ENCODE results near the gene SDCBP2. TPM values are rescaled to one million over a fixed set of nuclear protein-coding genes. Genes with fewer than 3 reads are reported as not detected.

The SDCBP2 gene
- total and polyA plus RNA-seq, 2 donors (not counting 1 experiment from before 2014, with no cell fraction given): 1.2 to 1.3 TPM

DNA sequence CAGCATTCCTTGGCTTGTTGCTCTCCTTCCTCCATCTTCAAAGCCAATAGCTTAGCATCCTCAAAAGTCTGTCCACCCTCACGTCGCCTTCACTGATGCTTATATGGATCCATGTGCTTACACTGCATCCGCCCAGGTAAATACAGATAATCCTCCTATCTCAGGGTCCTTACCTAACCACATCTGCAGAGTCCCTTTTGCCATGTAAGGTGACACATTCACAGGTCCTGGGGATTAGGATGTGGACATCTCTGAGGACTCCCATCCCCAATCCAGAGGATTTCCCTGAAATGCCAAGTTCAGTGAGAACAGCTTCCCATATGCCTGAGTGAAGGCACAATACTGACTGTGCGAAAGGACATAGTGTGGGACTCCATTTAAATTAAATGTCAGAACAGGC is 38.5 kb upstream of the SDCBP2 start:
- Histone ChIP-seq H3K79me2 (ENCODE audit: control insufficient read depth, insufficient read depth, low read length) (peaks cover 27% of the 10 kb centered on the region), H3K9me3 (ENCODE audit: control extremely low read depth in 1 of 3, control insufficient read depth in 2 of 3, insufficient read depth in 1 of 3, low read length in 2 of 3) (no peaks in the 10 kb centered on the region), H3K27me3 (replicated peaks in 1 of 4; ENCODE audit: control extremely low read depth in 1 of 4, control insufficient read depth in 3 of 4, insufficient read depth in 4 of 4, low read length in 3 of 4) (no peaks in the 10 kb centered on the region), H4K20me1 (ENCODE audit: control insufficient read depth, insufficient read depth, low read length, poor library complexity, severe bottlenecking) (peaks cover 47% of the 10 kb centered on the region), H3K4me2 (replicated peaks; ENCODE audit: low read depth, low read length, poor library complexity, severe bottlenecking) (no peak overlapping the region), H3K36me3 (replicated peaks in 1 of 2; ENCODE audit: control extremely low read depth in 1 of 2, control insufficient read depth in 1 of 2, extremely low read depth in 1 of 2, insufficient read depth in 2 of 2, low read length in 1 of 2) (peaks cover 2 to 45% of the 10 kb centered on the region in 2 experiments), H3K4me3 (ENCODE audit: control extremely low read depth in 1 of 5, extremely low read depth in 1 of 5, insufficient read depth in 1 of 5, low read depth in 2 of 5, low read length in 4 of 5) (no peak overlapping the region), H3K4me1 (ENCODE audit: control insufficient read depth in 2 of 2, insufficient read depth in 2 of 2, low read length in 2 of 2) (peaks cover 4 to 5% of the 10 kb centered on the region in 2 donors), H2AFZ (ENCODE audit: insufficient read depth, low read depth, low read length, poor library complexity, severe bottlenecking) (no peak overlapping the region), H3K9ac (ENCODE audit: low read length) (no peak overlapping the region), H3K27ac (ENCODE audit: low read length in 2 of 2) (no peak overlapping the region)
- ATAC-seq (ENCODE audit: low read depth) (no peak), DNase-seq (no peak)
- Mint-ChIP-seq H3K27ac (no peak overlapping the region), H3K9me3 (ENCODE audit: insufficient read depth) (no peaks in the 10 kb centered on the region), H3K4me1 (peaks cover 21% of the 10 kb centered on the region), H3K4me3 (no peak overlapping the region), H3K27me3 (no peaks in the 10 kb centered on the region)
- POLR2A ChIA-PET: no interaction called here
- intact Hi-C loops (cut with micrococcal nuclease): no loop called here
- TF ChIP-seq CTCF (IDR thresholded peaks at IDR 0.05) (no peak), EZH2 (IDR thresholded peaks at IDR 0.05; ENCODE audit: borderline replicate concordance, insufficient read depth, low read depth, low read length, poor library complexity, severe bottlenecking) (no peak)
- WGBS (ENCODE audit: insufficient coverage): no CpG with 5 or more reads among the region's 4 CpGs
- CTCF ChIA-PET: no interaction called here

DNA sequence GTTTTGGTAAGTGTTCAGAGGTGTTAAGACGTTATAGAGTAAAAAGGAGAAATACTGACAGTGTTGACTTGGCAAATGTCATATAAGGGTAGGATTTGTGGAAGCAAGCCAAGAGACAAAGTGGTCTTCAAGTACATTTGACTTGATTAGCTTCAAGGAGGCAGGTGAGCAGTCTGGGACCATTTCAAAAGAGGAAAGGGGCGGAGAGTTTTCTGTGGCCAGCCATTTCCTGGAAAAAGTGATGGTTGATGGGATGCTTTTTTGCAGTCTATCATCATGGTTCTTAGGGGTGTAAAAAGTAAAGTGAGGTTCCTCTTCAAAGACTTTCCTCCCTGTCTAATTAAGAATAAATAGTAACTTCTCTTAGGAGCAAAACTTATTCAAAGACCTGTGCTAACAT is 35.2 kb upstream of the SDCBP2 start:
- no peak overlapping the region for H3K4me2 ChIP-seq (replicated peaks; ENCODE audit: low read depth, low read length, poor library complexity, severe bottlenecking)
- ChIA-PET POLR2A (no interaction called here), CTCF (no interaction called here)
- H3K27me3 ChIP-seq (replicated peaks in 1 of 4; ENCODE audit: control extremely low read depth in 1 of 4, control insufficient read depth in 3 of 4, insufficient read depth in 4 of 4, low read length in 3 of 4): no peaks in the 10 kb centered on the region
- H3K27ac ChIP-seq (ENCODE audit: low read length in 2 of 2): no peak overlapping the region
- no peak overlapping the region for H2AFZ ChIP-seq (ENCODE audit: insufficient read depth, low read depth, low read length, poor library complexity, severe bottlenecking)
- H3K9ac ChIP-seq (ENCODE audit: low read length): no peak overlapping the region
- peaks cover 23% of the 10 kb centered on the region for H4K20me1 ChIP-seq (ENCODE audit: control insufficient read depth, insufficient read depth, low read length, poor library complexity, severe bottlenecking)
- H3K4me3 ChIP-seq (ENCODE audit: control extremely low read depth in 1 of 5, extremely low read depth in 1 of 5, insufficient read depth in 1 of 5, low read depth in 2 of 5, low read length in 4 of 5): no peak overlapping the region
- H3K9me3 ChIP-seq (ENCODE audit: control extremely low read depth in 1 of 3, control insufficient read depth in 2 of 3, insufficient read depth in 1 of 3, low read length in 2 of 3): no peaks in the 10 kb centered on the region
- Mint-ChIP-seq H3K9me3 (ENCODE audit: insufficient read depth) (no peaks in the 10 kb centered on the region), H3K4me1 (peaks cover 21% of the 10 kb centered on the region), H3K27ac (peak overlapping the region; percentile 22), H3K27me3 (no peaks in the 10 kb centered on the region), H3K4me3 (no peak overlapping the region)
- TF ChIP-seq CTCF (IDR thresholded peaks at IDR 0.05) (no peak), EZH2 (IDR thresholded peaks at IDR 0.05; ENCODE audit: borderline replicate concordance, insufficient read depth, low read depth, low read length, poor library complexity, severe bottlenecking) (no peak)
- DNase-seq (no peak), ATAC-seq (ENCODE audit: low read depth) (no peak)
- H3K79me2 ChIP-seq (ENCODE audit: control insufficient read depth, insufficient read depth, low read length): peaks cover 9% of the 10 kb centered on the region
- 48% methylated on average over 2 of the region's 2 CpGs for WGBS (ENCODE audit: insufficient coverage)
- H3K4me1 ChIP-seq (ENCODE audit: control insufficient read depth in 2 of 2, insufficient read depth in 2 of 2, low read length in 2 of 2): peaks cover 4 to 5% of the 10 kb centered on the region in 2 donors
- H3K36me3 ChIP-seq (replicated peaks in 1 of 2; ENCODE audit: control extremely low read depth in 1 of 2, control insufficient read depth in 1 of 2, extremely low read depth in 1 of 2, insufficient read depth in 2 of 2, low read length in 1 of 2): peaks cover 8 to 29% of the 10 kb centered on the region in 2 experiments
- intact Hi-C loops (cut with micrococcal nuclease): no loop called here
